GM19035 (cell line): ENCODE results near the gene SART1.
"Not testable (repeated sequence)": the region's sequence is repeated elsewhere in the genome, so short reads cannot be mapped to it uniquely, and the experiment has no call there.

Experiments used
- ATAC-seq: cut with Tn5 transposase; IDR thresholded peaks from one replicate; pipeline ENCODE4 v1.9.1; 2021; ENCODE audit not compliant: unreplicated experiment

SART1 gene

GRCh38 chr11:65932558-65932919 is 29.0 kb upstream of the SART1 start:
- ATAC-seq: no peak

- no peak for ATAC-seq
Observed at GRCh38 chr11:65934014-65934413, 27.5 kb upstream of the SART1 start.

GRCh38 chr11:65937766-65938165 is 23.8 kb upstream of the SART1 start:
- ATAC-seq: no peak

GRCh38 chr11:65941720-65942310 is 19.7 kb upstream of the SART1 start:
- no peak for ATAC-seq

DNA sequence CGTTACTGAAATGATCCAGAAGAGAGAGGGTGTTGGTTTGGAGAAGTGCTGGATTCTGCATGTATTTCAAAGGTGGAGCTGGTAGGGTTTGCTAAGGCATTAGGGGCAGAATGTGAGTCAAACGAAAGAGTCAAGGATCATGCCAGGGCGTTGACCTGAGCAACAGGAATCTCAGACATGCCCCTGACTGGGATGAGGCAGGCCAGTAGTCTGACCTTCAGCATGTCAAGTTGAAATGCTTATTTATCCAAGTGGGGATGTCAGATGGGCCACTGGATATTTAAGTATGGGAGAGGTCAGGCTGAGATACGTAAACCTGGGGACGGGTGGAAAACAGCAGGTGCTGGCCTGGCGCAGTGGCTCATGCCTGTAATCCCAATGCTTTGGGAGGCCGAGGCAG is 19.0 kb upstream of the SART1 start:
- no peak for ATAC-seq

DNA sequence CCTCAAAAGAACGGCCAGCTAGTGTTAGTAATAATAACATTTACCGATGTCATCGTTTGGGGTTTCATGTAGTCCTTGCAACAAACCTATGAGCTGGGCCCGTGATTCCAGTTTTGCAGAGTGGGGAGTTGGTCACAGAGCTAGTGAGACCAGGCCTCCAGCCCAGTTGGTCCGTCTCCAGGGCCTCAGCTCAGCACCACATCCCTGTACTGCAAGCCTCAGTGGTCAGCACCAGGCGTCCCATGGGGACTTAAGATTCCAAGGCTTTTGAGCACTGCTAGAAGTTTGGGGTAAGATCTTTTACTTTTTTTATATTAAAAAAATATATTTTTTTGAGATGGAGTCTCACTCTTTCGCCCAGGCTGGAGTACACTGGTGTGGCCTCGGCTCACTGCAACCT is 17.3 kb upstream of the SART1 start:
- ATAC-seq: no peak

DNA sequence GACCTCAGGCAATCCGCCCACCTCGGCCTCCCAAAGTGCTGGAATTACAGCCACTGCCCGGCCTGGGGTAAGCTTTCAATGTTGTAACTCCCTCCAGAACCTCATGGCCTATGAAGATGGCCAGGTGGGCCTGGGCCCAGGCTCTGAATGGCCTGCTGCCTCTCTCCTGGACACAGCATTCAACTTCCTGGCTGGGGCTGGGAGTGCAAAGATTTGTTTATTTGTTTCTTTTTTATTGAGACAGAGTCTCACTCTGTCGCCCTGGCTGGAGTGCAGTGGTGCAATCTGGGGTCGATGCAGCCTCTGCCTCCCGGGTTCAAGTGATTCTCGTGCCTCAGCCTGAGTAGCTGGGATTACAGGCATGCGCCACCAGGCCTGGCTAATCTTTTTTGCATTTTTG is 16.8 kb upstream of the SART1 start:
- no peak for ATAC-seq

- ATAC-seq: no peak
Observed at GRCh38 chr11:65945430-65945911, 16.1 kb upstream of the SART1 start, which contains the start of gene TSGA10IP. TSGA10IP (plus strand) TSS chr11:65945480; CDS start chr11:65945676, 196 bp downstream.

DNA sequence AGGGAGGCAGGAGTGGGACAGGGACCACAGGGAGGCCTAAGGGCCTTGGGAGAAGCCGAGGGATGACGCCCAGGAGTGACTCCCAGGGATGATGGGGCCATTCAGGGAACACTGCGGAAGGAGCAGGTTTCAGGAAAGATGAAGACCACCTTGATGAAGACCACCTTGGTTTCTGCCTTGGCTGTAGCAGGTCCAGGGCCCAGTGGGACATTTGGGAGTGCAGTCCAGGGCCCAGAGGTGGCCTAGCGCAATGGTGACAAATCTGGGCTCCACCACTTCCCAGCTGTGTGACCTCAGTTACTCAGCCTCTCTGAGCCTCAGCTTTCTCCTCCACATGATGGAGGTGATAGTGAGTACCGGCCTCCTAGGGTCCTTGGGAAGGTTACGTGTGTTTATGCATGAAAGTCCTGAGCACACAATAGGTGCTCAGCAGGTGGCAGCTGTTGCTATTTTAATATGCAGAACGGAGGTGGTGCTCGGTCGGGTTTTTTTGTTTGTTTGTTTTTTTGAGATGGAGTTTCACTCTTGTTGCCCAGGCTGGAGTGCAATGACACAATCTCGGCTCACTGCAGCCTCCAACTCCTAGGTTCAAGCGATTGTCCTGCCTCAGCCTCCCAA is 15.5 kb upstream of the SART1 start:
- no peak for ATAC-seq

DNA sequence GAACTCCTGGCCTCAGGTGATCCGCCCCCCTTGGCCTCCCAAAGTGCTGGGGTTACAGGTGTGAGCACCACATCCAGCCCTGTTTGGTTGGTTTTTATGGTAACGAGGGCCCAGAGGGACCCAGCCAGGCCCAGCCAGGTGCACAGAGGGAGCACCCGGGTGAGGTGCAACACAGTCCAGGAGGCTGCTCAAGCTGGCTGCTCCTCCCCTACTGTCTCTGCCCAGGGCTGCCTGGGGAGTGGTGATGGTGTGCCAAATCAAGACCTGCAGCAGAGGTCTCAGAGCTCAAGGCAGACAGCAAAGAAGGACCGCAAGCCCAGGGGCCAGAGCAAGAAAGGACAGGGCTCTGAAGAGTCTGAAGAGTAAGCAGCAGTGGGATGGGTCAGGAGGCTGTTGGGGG is 14.9 kb upstream of the SART1 start:
- no peak for ATAC-seq

DNA sequence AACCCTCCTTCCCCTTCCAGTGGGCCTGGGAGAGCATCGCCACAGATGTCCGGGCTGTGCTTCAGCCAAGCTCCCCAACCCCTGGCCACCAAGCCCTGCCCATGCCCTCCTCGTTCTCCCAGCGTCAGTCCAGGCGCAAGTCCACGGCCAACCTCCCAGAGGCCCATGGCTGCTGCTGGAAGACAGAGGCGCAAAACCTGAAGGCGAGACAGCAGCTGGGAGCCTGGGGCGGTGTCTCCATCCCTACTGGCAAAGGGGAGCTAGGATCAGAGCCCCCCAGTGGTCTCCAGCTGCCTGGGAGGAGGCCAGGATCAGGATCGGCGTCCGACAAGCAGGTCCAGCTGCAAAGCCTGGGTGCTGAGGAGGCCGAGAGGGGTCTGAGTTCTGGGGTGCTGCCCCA is 14.4 kb upstream of the SART1 start:
- no peak for ATAC-seq

- no peak for ATAC-seq
Observed at GRCh38 chr11:65947603-65948125, 13.9 kb upstream of the SART1 start.

DNA sequence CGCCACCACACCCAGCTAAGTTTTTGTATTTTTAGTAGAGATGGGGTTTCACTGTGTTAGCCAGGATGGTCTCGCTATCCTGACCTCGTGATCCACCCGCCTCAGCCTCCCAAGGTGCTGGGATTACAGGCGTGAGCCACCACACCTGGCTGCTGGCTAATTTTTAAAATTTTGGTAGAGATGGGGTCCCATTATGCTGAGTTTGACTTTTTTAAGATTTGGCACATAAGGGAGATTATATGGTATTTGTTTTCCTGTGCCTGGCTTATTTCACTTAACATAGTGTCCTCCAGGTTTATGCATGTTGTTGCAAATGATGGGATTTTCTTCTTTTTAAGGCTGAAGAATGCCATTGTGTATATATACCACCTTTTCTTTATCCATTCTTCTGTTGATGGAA is 10.8 kb upstream of the SART1 start:
- not testable (repeated sequence) for ATAC-seq

DNA sequence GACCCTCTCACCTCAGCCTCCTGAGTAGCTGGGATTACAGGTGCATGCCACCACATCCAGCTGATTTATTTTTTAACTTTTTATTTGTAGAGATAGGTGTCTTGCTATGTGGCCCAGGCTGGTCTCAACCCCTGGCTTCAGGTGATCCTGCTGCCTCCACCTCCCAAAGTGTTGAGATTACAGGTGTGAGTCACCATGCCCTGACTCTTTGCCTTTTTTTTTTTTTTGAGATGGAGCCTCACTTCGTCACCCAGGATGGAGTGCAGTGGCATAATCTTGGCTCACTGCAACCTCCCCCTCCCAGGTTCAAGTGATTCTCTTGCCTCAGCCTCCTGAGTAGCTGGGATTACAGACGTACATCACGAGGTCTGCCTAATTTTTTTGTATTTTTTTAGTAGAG is 9.9 kb upstream of the SART1 start:
- ATAC-seq: not testable (repeated sequence)

DNA sequence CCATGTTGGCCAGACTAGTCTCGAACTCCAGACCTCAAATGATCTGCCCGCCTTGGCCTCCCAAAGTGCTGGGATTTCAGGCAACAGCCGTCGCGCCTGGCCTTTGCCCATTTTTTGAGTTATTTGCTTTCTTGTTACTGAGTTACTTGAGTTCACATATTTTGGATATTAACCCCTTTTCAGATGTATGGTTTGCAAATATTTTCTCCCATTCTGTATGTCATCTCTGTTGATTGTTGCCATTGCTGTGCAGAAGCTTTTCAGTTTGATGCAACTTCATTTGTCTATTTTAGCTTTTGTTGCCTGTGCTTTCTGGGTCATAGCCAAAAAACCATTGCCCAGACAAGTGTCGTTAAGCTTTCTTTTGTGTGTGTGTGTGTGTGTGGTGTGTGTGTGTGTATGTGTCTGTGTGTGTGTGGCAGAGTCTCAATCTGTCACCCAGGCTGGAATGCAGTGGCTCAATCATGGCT is 9.4 kb upstream of the SART1 start:
- no peak for ATAC-seq

DNA sequence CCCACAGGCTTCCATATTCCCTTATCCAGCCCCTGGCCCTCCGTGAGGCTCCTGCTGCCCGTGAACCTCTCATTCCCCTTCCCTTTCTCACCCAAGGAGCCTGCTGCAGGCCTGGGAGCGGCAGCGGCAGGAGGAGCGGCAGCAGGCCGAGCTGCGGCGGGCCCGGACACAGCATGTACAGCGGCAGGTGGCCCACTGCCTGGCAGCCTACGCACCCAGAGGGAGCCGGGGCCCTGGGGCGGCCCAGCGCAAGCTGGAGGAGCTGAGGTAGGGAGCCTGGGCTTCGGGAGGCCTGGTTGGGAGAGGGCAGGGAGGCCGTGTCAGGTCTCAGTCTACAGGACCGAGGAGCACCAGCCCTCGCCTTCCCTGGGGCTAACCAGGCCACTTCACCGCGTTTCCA is 8.1 kb upstream of the SART1 start:
- ATAC-seq: no peak

DNA sequence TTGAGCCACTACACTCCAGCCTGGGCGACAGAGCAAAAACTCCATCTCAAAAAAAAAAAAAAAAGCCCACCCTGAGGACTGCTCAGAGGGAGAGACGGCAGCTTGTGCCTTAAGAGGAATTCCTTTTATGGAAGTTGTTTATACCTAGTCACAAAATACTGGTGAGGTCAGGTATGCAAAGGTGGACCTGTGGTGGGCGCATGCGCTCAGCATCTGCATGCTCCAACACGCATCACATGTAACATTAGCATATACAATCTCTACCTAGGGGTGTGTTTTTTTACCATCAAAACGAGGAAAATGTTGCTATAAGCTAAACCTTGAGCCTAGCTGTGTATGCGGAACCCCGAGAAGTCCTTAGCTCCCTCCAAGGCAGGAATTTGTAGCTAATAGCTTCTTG is 6.8 kb upstream of the SART1 start:
- ATAC-seq: no peak

DNA sequence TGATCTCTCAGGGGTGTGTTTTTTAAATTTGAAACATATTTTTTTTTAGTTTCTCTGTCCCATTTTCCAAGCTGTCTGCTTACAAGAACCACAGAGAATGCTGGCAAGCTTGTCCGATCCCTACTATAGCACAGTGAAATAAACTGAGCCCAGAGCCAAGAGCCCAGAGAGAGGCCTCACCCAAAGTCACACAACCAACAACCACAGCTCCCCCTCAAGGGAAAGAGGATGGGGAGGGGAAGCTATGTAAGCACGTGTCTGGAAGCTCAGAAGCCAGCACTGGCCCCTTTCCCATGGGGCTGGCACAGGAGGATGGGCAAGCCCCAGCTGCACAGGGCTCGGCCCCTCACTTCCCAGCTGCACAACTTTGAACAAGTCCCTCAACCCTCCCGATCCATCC is 3.2 kb upstream of the SART1 start:
- ATAC-seq: no peak

DNA sequence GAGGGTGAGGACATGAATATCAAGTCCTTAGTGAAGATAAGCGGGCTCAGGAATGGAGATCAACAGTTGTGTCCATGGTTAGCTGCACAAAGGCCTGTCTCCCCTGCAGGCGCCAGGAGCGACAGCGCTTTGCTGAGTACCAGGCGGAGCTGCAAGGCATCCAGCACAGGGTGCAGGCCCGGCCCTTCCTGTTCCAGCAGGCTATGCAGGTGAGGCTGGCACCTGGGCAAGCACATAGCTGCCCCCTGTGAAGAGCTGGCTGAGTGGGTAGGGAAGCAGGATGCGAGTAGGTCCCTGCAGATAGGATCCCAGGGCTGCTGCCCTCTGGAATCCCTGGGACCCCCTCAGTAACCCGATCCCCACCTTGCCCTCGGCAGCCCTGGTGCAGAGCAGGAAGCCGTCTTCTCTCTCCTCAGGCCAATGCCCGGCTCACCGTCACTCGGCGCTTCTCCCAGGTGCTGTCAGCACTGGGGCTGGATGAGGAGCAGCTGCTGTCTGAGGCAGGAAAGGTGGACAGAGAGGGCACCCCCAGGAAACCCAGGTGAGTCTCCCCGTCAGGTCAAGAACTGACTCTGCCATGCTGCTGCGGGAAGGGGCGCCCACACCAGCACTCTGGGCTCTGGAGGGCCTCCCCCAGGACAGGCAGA is 2.6 kb upstream of the SART1 start:
- no peak for ATAC-seq

DNA sequence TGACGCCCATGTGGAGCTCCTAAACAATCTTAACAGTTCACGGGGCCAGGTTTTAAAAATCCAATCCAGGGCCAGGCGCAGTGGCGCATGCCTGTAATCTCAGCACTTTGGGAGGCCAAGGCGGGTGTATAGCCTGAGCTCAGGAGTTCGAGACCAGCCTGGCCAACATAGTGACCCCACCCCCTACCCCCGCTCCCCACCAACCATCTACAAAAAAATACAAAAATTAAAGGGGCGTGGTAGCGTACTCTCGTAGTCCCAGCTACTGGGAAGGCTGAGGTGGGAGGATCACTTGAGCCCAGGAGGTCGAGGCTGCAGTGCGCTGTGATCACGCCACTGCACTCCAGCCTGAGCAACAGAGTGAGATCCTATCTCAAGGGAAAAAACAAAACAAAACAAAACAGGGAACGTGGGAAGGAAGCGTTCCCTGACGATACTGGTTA is 689 bp upstream of the SART1 start:
- ATAC-seq: no peak

DNA sequence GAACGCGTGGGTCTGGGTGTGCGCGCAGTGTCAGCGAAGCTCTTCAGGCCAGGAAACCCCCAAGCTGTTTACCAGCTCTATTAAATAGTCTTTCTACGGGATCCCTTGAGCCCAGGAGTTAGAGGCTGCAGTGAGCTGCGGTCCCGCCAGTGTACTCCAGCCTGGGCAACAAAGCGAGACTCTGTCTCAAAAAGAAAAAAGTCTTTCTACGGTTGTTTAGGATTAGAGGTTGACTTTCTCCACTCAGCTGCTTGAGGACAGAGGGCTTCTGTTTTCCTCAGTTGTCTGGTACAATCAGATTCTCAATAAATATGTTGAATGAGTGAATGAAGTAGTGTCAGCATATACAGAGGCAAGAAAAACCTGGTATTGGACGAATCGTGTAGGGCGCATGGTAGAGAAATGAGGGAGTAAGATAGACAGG is 619 bp downstream of the SART1 start:
- no peak for ATAC-seq

DNA sequence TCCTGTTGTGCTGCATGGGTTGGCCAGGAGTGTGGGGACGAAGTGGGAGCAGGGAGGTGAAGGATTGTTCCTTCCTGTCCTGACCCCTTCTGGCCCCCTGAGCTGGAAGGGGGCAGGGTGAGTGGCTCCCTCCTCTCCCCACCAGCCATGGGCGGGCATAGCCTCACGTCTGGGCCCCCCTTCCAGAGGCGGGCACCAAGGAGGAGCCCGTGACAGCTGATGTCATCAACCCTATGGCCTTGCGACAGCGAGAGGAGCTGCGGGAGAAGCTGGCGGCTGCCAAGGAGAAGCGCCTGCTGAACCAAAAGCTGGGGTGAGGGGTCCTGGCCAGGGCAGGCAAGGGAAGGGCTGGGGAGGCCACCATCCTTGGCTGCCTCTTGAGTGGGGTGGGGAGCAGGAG is 3.4 kb downstream of the SART1 start:
- no peak for ATAC-seq
